Panc1 (cell line): Measurements from ENCODE around the gene XKR7. TPM values are rescaled to one million over a fixed set of nuclear protein-coding genes. Genes with fewer than 3 reads are reported as not detected.

Experiments
- ATAC-seq: fragments of 200-7000 bp; cut with Tn5 transposase; 2 replicates; pipeline ENCODE4 v1.9.1; 2020; ENCODE audit warnings: mild to moderate bottlenecking, moderate library complexity
- BruUV-seq: library from RNA; stranded (reverse); fragments of 400-500 nt; replicated peaks from 2 replicates; lab custom pipeline; 2021; lab: Mats Ljungman, UMichigan
- CTCF ChIA-PET: fragments of 300-600 bp; sonication (Branson Sonifier 250); formaldehyde crosslinking; loops from one replicate; lab custom pipeline; 2022; ENCODE audit warnings: antibody characterized with exemption; lab: Charles Lee
- POLR2A ChIA-PET: fragments of 300-600 bp; sonication (Branson Sonifier 250); formaldehyde crosslinking; loops from one replicate; lab custom pipeline; 2022; ENCODE audit warnings: antibody characterized with exemption; lab: Charles Lee
- DNase-seq: peaks from one replicate; pipeline ENCODE4 v3.0.0-alpha.2; 2010; ENCODE audit warnings: low read depth, low spot score
- H3K27ac ChIP-seq: 2 replicates; pipeline ENCODE4 v1.5.1; 2011; ENCODE audit warnings: mild to moderate bottlenecking, low read length, inconsistent platforms
- H3K27me3 ChIP-seq: fragments of 200-500 bp; sonication (Bioruptor generic); 2 replicates; pipeline ENCODE4 v1.6.0; 2014; ENCODE audit warnings: low read length, inconsistent platforms; ENCODE audit not compliant: control insufficient read depth, insufficient read depth
- H3K36me3 ChIP-seq: fragments of 200-500 bp; sonication (Bioruptor generic); 2 replicates; pipeline ENCODE4 v1.5.1; 2014; ENCODE audit warnings: inconsistent platforms, mild to moderate bottlenecking, low read length, moderate library complexity; ENCODE audit not compliant: control insufficient read depth, insufficient read depth
- H3K4me1 ChIP-seq: 2 replicates; pipeline ENCODE4 v1.5.1; 2011; ENCODE audit warnings: inconsistent platforms, mild to moderate bottlenecking, low read length, moderate library complexity; ENCODE audit not compliant: control insufficient read depth, insufficient read depth
- H3K4me3 ChIP-seq, 2 experiments: 2 replicates each; pipeline ENCODE4 v1.5.1; 2011 to 2012; ENCODE audit warnings: low read depth in 2 of 2, low read length in 2 of 2, mild to moderate bottlenecking in 2 of 2, inconsistent platforms in 1 of 2, moderate library complexity in 1 of 2
- H3K9me3 ChIP-seq: fragments of 200-500 bp; sonication (Bioruptor generic); 2 replicates; pipeline ENCODE4 v1.5.1; 2014; ENCODE audit warnings: low read depth, mild to moderate bottlenecking, inconsistent platforms, low read length, moderate library complexity; ENCODE audit not compliant: control insufficient read depth, insufficient read depth
- CTCF ChIP-seq: fragments of 450-650 bp; IDR thresholded peaks from 2 replicates; pipeline ENCODE4 v1.5.1; 2017; ENCODE audit warnings: mild to moderate bottlenecking
- POLR2AphosphoS5 ChIP-seq: IDR thresholded peaks from 2 replicates; pipeline ENCODE4 v1.6.1; 2012; ENCODE audit warnings: mild to moderate bottlenecking, low read depth, low read length, moderate library complexity
- REST ChIP-seq, 2 experiments: IDR thresholded peaks; 2 replicates each; pipeline ENCODE4 v1.6.1; 2011 to 2012; ENCODE audit warnings: low read depth in 2 of 2, control low read depth in 1 of 2, low read length in 1 of 2, mild to moderate bottlenecking in 1 of 2, moderate library complexity in 1 of 2; ENCODE audit not compliant: insufficient read depth in 1 of 2
- SIN3A ChIP-seq: IDR thresholded peaks from 2 replicates; pipeline ENCODE4 v1.6.1; 2012; ENCODE audit warnings: low read depth, mild to moderate bottlenecking, low read length, moderate library complexity, borderline replicate concordance; ENCODE audit not compliant: insufficient read depth
- TCF7L2 ChIP-seq: IDR thresholded peaks from 2 replicates; pipeline ENCODE4 v1.6.1; 2011; ENCODE audit warnings: mild to moderate bottlenecking, low read depth, low read length, inconsistent platforms
- in situ Hi-C: cut with HindIII; loops from 2 replicates; pipeline ENCODE4 v1.10.0; 2016; ENCODE audit warnings: low sequenced_read_pairs, low pct_unique_long_range_greater_than_20kb
- intact Hi-C: fragments of 100-400 bp; cut with micrococcal nuclease; formaldehyde crosslinking; loops from one replicate; pipeline ENCODE4 v1.10.0; 2022; ENCODE audit not compliant: unreplicated experiment
- total RNA-seq: library from RNA; stranded (reverse); gene quantifications from one replicate; pipeline ENCODE4 v1.2.1, GENCODE V29; 2021; ENCODE audit not compliant: unreplicated experiment

XKR7 gene
- total RNA-seq, 1 experiment from 2014 or later = 6.2 TPM

GRCh38 chr20:31966991-31967655, 828 bp upstream of the XKR7 start:
- POLR2A ChIA-PET = interaction anchor here (0.6 kb wide), 1 partner anchor 18 kb away, joined by 3 read pairs; no protein-coding TSS in a partner anchor

More at GRCh38 chr20:31966991-31967655, 828 bp upstream of the XKR7 start:
- H3K9me3 ChIP-seq = no peaks in the 10 kb centered on the region
- no peaks in the 10 kb centered on the region for H3K36me3 ChIP-seq
- ATAC-seq = no peak
- H3K27me3 ChIP-seq = peaks cover 9% of the 10 kb centered on the region
- CTCF ChIA-PET = interaction anchor here (0.7 to 0.9 kb wide), 2 partner anchors 51 to 115 kb away, joined by 3 to 4 read pairs; no protein-coding TSS in a partner anchor
- H3K27ac ChIP-seq = peak overlapping the region; percentile 57
- in situ Hi-C loops (no loop called here), intact Hi-C loops (no loop called here)
- no TSS peak for BruUV-seq
- DNase-seq = no peak
- TF ChIP-seq REST (IDR thresholded peaks at IDR 0.05; ENCODE audit: insufficient read depth in 1 of 2, low read depth in 2 of 2, low read length in 1 of 2) (peak; percentile 15 to 35), POLR2AphosphoS5 (no peak), CTCF (no peak), SIN3A (no peak), TCF7L2 (0 out of 2 replicates have a peak, but pooled peaks have one; percentile 32)
- H3K4me1 ChIP-seq = peaks cover 55% of the 10 kb centered on the region
- no peak overlapping the region for H3K4me3 ChIP-seq
